Omental fat pad (tissue), 4 donors: Measurements from ENCODE around the gene SMAD1. TPM values are rescaled to one million over a fixed set of nuclear protein-coding genes. Genes with fewer than 3 reads are reported as not detected.

Experiments
- ATAC-seq: fragments of 150-250 bp; one replicate; pipeline ENCODE4 v1.9.1; 2016; ENCODE audit warnings: mild to moderate bottlenecking, moderate library complexity; ENCODE audit not compliant: low FRiP score
- DNase-seq: peaks from one replicate; pipeline ENCODE4 v3.0.0-alpha.2; 2019; ENCODE audit warnings: low spot score
- CTCF ChIP-seq, 3 donors: fragments of 450-650 bp; IDR thresholded peaks; one replicate each; pipeline ENCODE4 v1.5.1; 2016 to 2017; ENCODE audit warnings: antibody characterized with exemption in 3 of 3, mild to moderate bottlenecking in 3 of 3, moderate library complexity in 2 of 3
- total RNA-seq, 4 donors: library from RNA; depleted of rRNA; stranded (reverse); fragments of >200 nt; gene quantifications; one replicate each; pipeline ENCODE4 v1.1.0, GENCODE V29; 2016

The SMAD1 gene
- total RNA-seq, 4 donors from 2014 or later = 13.9 to 59.4 (median 17.3) TPM

- no peak for ATAC-seq
- TF ChIP-seq CTCF (IDR thresholded peaks at IDR 0.05) = no peak
- no peak for DNase-seq
These were observed 41.2 kb upstream of the SMAD1 start for GRCh38 chr4:145440292-145441007.

- no peak for TF ChIP-seq CTCF (IDR thresholded peaks at IDR 0.05)
- DNase-seq (no peak), ATAC-seq (no peak)
These were observed 35.5 kb upstream of the SMAD1 start for GRCh38 chr4:145446184-145446583.

GRCh38 chr4:145451895-145452294 is 29.8 kb upstream of the SMAD1 start:
- no peak for TF ChIP-seq CTCF (IDR thresholded peaks at IDR 0.05)
- no peak for ATAC-seq
- DNase-seq = no peak

GRCh38 chr4:145452447-145453162 is 29.0 kb upstream of the SMAD1 start:
- DNase-seq (no peak), ATAC-seq (no peak)
- no peak for TF ChIP-seq CTCF (IDR thresholded peaks at IDR 0.05)

GRCh38 chr4:145453163-145453520 is 28.5 kb upstream of the SMAD1 start:
- no peak for ATAC-seq
- no peak for DNase-seq
- no peak for TF ChIP-seq CTCF (IDR thresholded peaks at IDR 0.05)

- DNase-seq (no peak), ATAC-seq (no peak)
- TF ChIP-seq CTCF (IDR thresholded peaks at IDR 0.05) = no peak
These were observed 8.4 kb upstream of the SMAD1 start for GRCh38 chr4:145473203-145473602.

- DNase-seq (no peak), ATAC-seq (no peak)
- TF ChIP-seq CTCF (IDR thresholded peaks at IDR 0.05) = no peak
These were observed 1.4 kb upstream of the SMAD1 start for GRCh38 chr4:145480257-145480656.
